GM12892 (cell line): ENCODE results near the gene ASB2.

Experiments
- DNase-seq: peaks from one replicate; pipeline ENCODE4 v3.0.0; 2011; ENCODE audit not compliant: insufficient read length
- FAIRE-seq: peaks from 2 replicates; lab custom pipeline; 2011; peaks lifted over from hg19 to GRCh38; lab: Jason Lieb, UNC
- POLR2A ChIP-seq: IDR thresholded peaks from 2 replicates; pipeline ENCODE4 v1.6.1; 2011; ENCODE audit warnings: low read depth, low read length, control low read depth
- POLR2AphosphoS5 ChIP-seq: IDR thresholded peaks from 2 replicates; pipeline ENCODE4 v1.6.1; 2011; ENCODE audit warnings: low read depth, low read length, control low read depth
- TAF1 ChIP-seq: IDR thresholded peaks from 2 replicates; pipeline ENCODE4 v1.6.1; 2011; ENCODE audit warnings: low read depth, mild to moderate bottlenecking, control low read depth, low read length, borderline replicate concordance

The ASB2 gene

GRCh38 chr14:93951635-93952540 is 24.5 kb downstream of the ASB2 start:
- FAIRE-seq (no peak), DNase-seq (no peak)
- TF ChIP-seq POLR2AphosphoS5 = no peak
- TF ChIP-seq TAF1 = no peak
- TF ChIP-seq POLR2A = no peak

DNA sequence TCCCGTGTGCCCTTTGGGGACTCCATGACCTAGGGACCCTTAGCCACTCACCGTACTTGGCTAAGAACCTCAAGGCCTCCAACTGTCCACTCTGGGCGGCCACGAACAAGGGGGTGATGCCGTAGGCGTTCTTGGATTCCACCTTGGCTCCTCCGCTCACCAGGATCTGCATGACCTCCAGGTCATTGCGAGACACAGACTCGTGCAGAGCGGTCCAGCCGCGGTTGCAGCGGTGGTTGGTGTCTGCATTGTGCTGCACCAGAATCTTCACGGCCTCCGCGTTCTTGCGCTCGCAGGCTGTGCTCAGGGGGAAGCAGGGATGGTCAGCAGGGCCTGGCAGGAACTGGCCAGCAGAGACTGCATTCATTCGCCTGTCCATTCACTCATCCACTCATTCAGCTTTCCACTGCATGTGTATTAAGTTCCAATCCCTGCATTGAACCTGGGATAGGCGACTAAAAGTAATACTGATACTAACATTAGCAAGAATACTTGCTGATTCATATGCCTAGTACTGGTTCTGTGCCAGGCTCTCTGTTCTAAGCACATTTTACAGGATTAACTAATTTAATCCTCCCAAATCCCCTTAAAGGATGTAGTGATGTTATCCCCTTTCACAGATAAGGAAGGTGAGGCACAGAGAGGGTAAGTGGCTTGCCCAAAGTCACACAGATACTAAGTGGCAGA is 25.3 kb downstream of the ASB2 start:
- DNase-seq (no peak), FAIRE-seq (no peak)
- TF ChIP-seq POLR2AphosphoS5 (no peak), TAF1 (no peak), POLR2A (no peak)

- FAIRE-seq (no peak), DNase-seq (no peak)
- TF ChIP-seq TAF1 (no peak), POLR2A (no peak), POLR2AphosphoS5 (no peak)
Observed at GRCh38 chr14:93949511-93950075, 26.8 kb downstream of the ASB2 start.

GRCh38 chr14:93947282-93947681 is 29.1 kb downstream of the ASB2 start:
- no peak for TF ChIP-seq TAF1
- no peak for TF ChIP-seq POLR2A
- TF ChIP-seq POLR2AphosphoS5 = no peak
- no peak for DNase-seq
- FAIRE-seq = no peak

GRCh38 chr14:93946541-93947090 is 29.8 kb downstream of the ASB2 start:
- TF ChIP-seq TAF1 (no peak), POLR2A (no peak), POLR2AphosphoS5 (no peak)
- no peak for DNase-seq
- peak; percentile 38 for FAIRE-seq

GRCh38 chr14:93946104-93946503 is 30.3 kb downstream of the ASB2 start:
- TF ChIP-seq POLR2A = no peak
- TF ChIP-seq TAF1 = no peak
- TF ChIP-seq POLR2AphosphoS5 = no peak
- FAIRE-seq (peak; percentile 64), DNase-seq (no peak)

DNA sequence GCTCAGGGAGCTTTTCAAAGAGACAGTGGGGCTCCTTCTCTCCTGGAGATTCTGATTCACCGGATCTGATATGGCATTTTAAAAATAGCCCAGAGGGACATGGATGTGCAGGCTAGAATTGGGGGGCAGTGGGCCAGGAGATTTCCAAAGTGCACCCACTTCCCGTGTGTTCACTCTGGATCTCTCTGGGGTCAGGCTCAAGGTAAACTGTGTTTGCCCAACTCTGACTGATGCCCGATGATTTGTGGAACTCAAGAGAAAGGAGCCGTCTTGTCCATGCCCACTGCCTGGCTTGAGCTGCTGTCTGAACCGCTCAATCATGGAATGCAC is 31.3 kb downstream of the ASB2 start:
- TF ChIP-seq POLR2A (no peak), POLR2AphosphoS5 (no peak), TAF1 (no peak)
- FAIRE-seq (no peak), DNase-seq (no peak)

DNA sequence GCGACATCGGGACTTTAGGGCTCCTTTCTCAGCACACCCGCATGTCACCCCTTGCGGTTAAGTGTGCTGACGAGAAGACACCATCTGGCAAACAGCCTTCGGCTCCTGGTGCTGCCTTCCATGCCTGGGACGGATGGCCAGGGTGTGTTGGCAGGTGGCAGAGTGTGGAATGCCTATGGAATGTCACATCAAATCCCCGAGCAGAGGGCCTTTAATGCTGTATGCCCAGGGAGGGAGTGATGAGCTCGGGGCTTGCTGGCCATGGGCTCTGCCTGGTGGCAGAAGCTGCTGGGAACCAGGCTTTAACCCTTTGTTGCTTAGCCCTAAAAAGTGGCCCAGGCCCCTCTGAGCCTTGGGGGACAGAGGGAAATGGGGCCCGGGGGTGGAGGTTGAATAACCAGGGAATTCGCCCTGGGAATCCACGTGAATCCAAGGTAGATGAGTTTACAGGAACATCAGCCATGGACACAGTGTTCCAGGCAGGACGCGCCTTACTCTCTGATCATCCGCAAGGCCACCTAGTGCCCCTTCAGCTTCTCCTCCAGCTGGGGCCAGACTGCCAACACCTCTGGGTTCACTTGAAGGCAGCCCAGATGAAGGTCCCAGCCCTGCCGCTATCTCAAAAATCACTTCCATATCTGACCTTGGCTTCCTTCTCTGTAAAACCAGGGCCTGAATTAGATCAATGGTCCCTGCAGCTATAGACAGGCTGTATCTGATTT is 31.9 kb downstream of the ASB2 start:
- TF ChIP-seq POLR2A (no peak), POLR2AphosphoS5 (no peak), TAF1 (no peak)
- FAIRE-seq (no peak), DNase-seq (no peak)

DNA sequence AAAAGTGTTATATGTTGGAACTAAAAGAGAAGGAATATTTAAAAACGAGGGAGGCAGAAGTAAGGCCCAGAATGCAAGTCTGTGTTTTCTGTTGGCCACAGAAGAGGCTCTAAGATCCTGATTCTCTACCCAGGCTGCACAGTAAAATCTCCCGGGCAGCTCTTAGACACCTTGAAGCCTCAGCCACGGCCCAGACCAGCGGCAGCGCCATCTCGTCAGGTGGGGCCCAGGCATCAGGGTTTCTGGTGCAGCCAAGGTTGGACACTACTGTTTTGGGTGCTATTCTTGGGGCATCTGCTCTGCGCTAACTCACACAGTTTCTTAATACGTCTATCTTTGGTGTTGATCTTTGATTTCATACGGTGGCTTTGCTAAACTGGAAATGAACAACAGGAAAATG is 32.4 kb downstream of the ASB2 start:
- DNase-seq (no peak), FAIRE-seq (no peak)
- TF ChIP-seq POLR2A = no peak
- no peak for TF ChIP-seq POLR2AphosphoS5
- no peak for TF ChIP-seq TAF1

DNA sequence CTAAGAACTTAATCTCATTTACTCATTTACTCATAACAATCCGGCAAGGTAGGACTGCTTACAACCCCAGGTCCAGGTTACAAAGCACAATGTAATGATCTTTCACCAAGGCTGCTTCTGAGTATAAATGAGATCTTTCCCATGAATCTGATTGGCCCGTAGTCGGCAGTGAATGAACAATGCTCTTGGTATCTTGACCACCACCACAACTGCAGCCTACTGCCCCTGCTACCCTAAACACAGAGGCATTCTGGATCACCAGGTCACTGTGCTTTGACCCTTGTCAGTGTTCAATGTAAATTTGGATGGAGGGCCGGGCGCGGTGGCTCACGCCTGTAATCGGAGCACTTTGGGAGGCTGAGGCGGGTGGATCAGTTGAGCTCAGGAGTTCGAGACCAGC is 33.3 kb downstream of the ASB2 start:
- no peak for FAIRE-seq
- TF ChIP-seq POLR2AphosphoS5 (no peak), POLR2A (no peak), TAF1 (no peak)
- no peak for DNase-seq
